SK-N-SH (cell line): ENCODE measurements around the gene SCART1. TPM values are rescaled to one million over a fixed set of nuclear protein-coding genes. Genes with fewer than 3 reads are reported as not detected.

ENCODE experiments used
- CTCF ChIA-PET: fragments of 300-600, 350-600 bp; formaldehyde crosslinking; extraction: SDS; loops from one replicate; lab custom pipeline; 2021; lab: Yijun Ruan, JAX
- POLR2A ChIA-PET: fragments of 350-600 bp; sonication (Branson Sonifier 250); formaldehyde crosslinking; extraction: SDS; loops from one replicate; lab custom pipeline; 2020; ENCODE audit warnings: antibody characterized with exemption, inconsistent platforms; lab: Yijun Ruan, JAX
- DNase-seq: peaks from one replicate; pipeline ENCODE4 v3.0.0; 2012
- H2AFZ ChIP-seq: fragments of 200-600 bp; sonication (generic); 2 replicates; pipeline ENCODE4 v1.8.1; 2016; ENCODE audit warnings: antibody characterized with exemption, mild to moderate bottlenecking, low read depth
- H3F3A ChIP-seq: fragments of 200-600 bp; sonication (generic); replicated peaks from 2 replicates; pipeline ENCODE3; 2016; ENCODE audit warnings: antibody characterized with exemption, mild to moderate bottlenecking; ENCODE audit not compliant: insufficient read depth
- H3K27ac ChIP-seq, 2 experiments: fragments of 200-500 bp in 1 of 2; fragments of 200-600 bp in 1 of 2; sonication (Bioruptor generic) in 1 of 2; sonication (generic), shearing (Covaris generic) in 1 of 2; 2 replicates each; pipeline versions ENCODE4 v1.5.1 to v1.6.1; 2014 to 2016; ENCODE audit warnings: low read depth in 2 of 2, inconsistent platforms in 1 of 2, low read length in 1 of 2, mild to moderate bottlenecking in 1 of 2, mixed read lengths in 1 of 2
- H3K27me3 ChIP-seq: fragments of 200-600 bp; sonication (generic), shearing (Covaris generic); 2 replicates; pipeline ENCODE4 v1.6.1; 2016; ENCODE audit warnings: mixed run types; ENCODE audit not compliant: insufficient read depth
- H3K36me3 ChIP-seq, 2 experiments: fragments of 200-500 bp in 1 of 2; fragments of 200-600 bp in 1 of 2; sonication (Bioruptor generic) in 1 of 2; sonication (generic) in 1 of 2; replicated peaks in 1 of 2; 2 replicates each; pipeline versions ENCODE3 to v1.5.1; 2014 to 2016; ENCODE audit warnings: low read length in 1 of 2, mild to moderate bottlenecking in 1 of 2; ENCODE audit not compliant: insufficient read depth in 2 of 2, control insufficient read depth in 1 of 2
- H3K4me1 ChIP-seq, 2 experiments: fragments of 200-500 bp in 1 of 2; fragments of 200-600 bp in 1 of 2; sonication (Bioruptor generic) in 1 of 2; sonication (generic), shearing (Covaris generic) in 1 of 2; 2 replicates each; pipeline versions ENCODE4 v1.5.1 to v1.6.1; 2014 to 2016; ENCODE audit warnings: low read depth in 1 of 2, low read length in 1 of 2, mixed run types in 1 of 2; ENCODE audit not compliant: insufficient read depth in 2 of 2, control insufficient read depth in 1 of 2
- H3K4me2 ChIP-seq: fragments of 200-600 bp; sonication (generic), shearing (Covaris generic); 2 replicates; pipeline ENCODE4 v1.6.1; 2017; ENCODE audit warnings: mixed run types
- H3K4me3 ChIP-seq, 2 experiments: fragments of 200-500 bp in 1 of 2; fragments of 200-600 bp in 1 of 2; sonication (Bioruptor generic) in 1 of 2; sonication (generic), shearing (Covaris generic) in 1 of 2; 2 replicates each; pipeline versions ENCODE4 v1.5.1 to v1.8.1; 2014 to 2016; ENCODE audit warnings: low read depth in 2 of 2, inconsistent platforms in 1 of 2, low read length in 1 of 2, mild to moderate bottlenecking in 1 of 2, mixed read lengths in 1 of 2, moderate library complexity in 1 of 2
- H3K79me2 ChIP-seq: fragments of 200-600 bp; sonication (generic); 2 replicates; pipeline ENCODE4 v1.8.1; 2017; ENCODE audit warnings: mild to moderate bottlenecking; ENCODE audit not compliant: insufficient read depth
- H3K9ac ChIP-seq: fragments of 200-600 bp; sonication (generic); 2 replicates; pipeline ENCODE4 v1.6.1; 2017; ENCODE audit warnings: mixed run types
- H3K9me2 ChIP-seq: fragments of 200-600 bp; sonication (generic); 2 replicates; pipeline ENCODE4 v1.6.1; 2017; ENCODE audit warnings: mixed run types
- H3K9me3 ChIP-seq: fragments of 200-600 bp; sonication (generic); 2 replicates; pipeline ENCODE4 v1.6.1; 2017; ENCODE audit warnings: mixed run types, mild to moderate bottlenecking, moderate library complexity
- H4K20me1 ChIP-seq: fragments of 200-600 bp; sonication (generic); 2 replicates; pipeline ENCODE4 v1.6.1; 2017; ENCODE audit warnings: mild to moderate bottlenecking, mixed run types; ENCODE audit not compliant: insufficient read depth
- FOSL2 ChIP-seq: IDR thresholded peaks from 2 replicates; pipeline ENCODE4 v1.4.0; 2012; ENCODE audit warnings: low read depth, mild to moderate bottlenecking, moderate library complexity, borderline replicate concordance
- FOXJ3 ChIP-seq: sonication (generic); formaldehyde crosslinking; IDR thresholded peaks from 2 replicates; pipeline ENCODE4 v1.5.1; 2020; ENCODE audit warnings: mild to moderate bottlenecking, missing genetic modification reagents
- GABPA ChIP-seq: IDR thresholded peaks from 2 replicates; pipeline ENCODE4 v1.4.0; 2012; ENCODE audit warnings: low read depth, mild to moderate bottlenecking
- JUND ChIP-seq: IDR thresholded peaks from 2 replicates; pipeline ENCODE4 v1.4.0; 2012
- MXI1 ChIP-seq: IDR thresholded peaks from 2 replicates; pipeline ENCODE4 v1.6.1; 2012; ENCODE audit warnings: mild to moderate bottlenecking, low read depth, low read length, improper control_type of control experiment
- POLR2AphosphoS5 ChIP-seq: IDR thresholded peaks from 2 replicates; pipeline ENCODE4 v1.6.1; 2012; ENCODE audit warnings: low read depth, low read length
- RCOR1 ChIP-seq: fragments of 150-350 bp; IDR thresholded peaks from 2 replicates; pipeline ENCODE4 v1.6.1; 2017; ENCODE audit warnings: antibody characterized with exemption, low read length
- RFX5 ChIP-seq: IDR thresholded peaks from 2 replicates; pipeline ENCODE4 v1.6.1; 2012; ENCODE audit warnings: mild to moderate bottlenecking, improper control_type of control experiment, low read length
- SIN3A ChIP-seq: IDR thresholded peaks from 2 replicates; pipeline ENCODE4 v1.6.1; 2012; ENCODE audit warnings: low read depth, mild to moderate bottlenecking, low read length, moderate library complexity, borderline replicate concordance
- TAF1 ChIP-seq: IDR thresholded peaks from 2 replicates; pipeline ENCODE4 v1.6.1; 2012; ENCODE audit warnings: low read depth, mild to moderate bottlenecking, low read length, moderate library complexity, borderline replicate concordance
- YY1 ChIP-seq: IDR thresholded peaks from 2 replicates; pipeline ENCODE4 v1.4.0; 2012; ENCODE audit warnings: low read depth, mild to moderate bottlenecking
- WGBS: methylation state at CpG from one replicate; pipeline ENCODE4 v1.1.6; 2017; ENCODE audit warnings: low lambda C conversion rate; 5-methylcytosine and 5-hydroxymethylcytosine counted together
- polyA plus RNA-seq, 3 experiments: library from polyadenylated mRNA; depleted of rRNA; stranded (reverse); fragments of >200 nt; gene quantifications; 2 replicates each; pipeline ENCODE4 v1.2.3, GENCODE V29; 2012
- TF ChIP-seq, protein P1 (sequence below): fragments of 150-350 bp; IDR thresholded peaks from 2 replicates; pipeline ENCODE4 v1.6.1; 2016; ENCODE audit warnings: mild to moderate bottlenecking, low read depth, low read length
- TF ChIP-seq, protein P2 (sequence below): fragments of 150-350 bp; IDR thresholded peaks from 2 replicates; pipeline ENCODE4 v1.6.1; 2017; ENCODE audit warnings: antibody characterized with exemption, low read length, low read depth, borderline replicate concordance
- TF ChIP-seq, protein P3 (sequence below): IDR thresholded peaks from 2 replicates; pipeline ENCODE4 v1.6.1; 2012; ENCODE audit warnings: mild to moderate bottlenecking, low read depth, low read length, moderate library complexity
- TF ChIP-seq, protein P4 (sequence below): IDR thresholded peaks from 2 replicates; pipeline ENCODE4 v1.4.0; 2012; ENCODE audit warnings: low read depth, borderline replicate concordance
- TF ChIP-seq, protein P5 (sequence below): IDR thresholded peaks from 2 replicates; pipeline ENCODE4 v1.4.0; 2012; ENCODE audit warnings: low read depth

Gene SCART1
- polyA plus RNA-seq, 1 of the 3 experiments (the other 2 are of a cell fraction), result 2.1 TPM

DNA sequence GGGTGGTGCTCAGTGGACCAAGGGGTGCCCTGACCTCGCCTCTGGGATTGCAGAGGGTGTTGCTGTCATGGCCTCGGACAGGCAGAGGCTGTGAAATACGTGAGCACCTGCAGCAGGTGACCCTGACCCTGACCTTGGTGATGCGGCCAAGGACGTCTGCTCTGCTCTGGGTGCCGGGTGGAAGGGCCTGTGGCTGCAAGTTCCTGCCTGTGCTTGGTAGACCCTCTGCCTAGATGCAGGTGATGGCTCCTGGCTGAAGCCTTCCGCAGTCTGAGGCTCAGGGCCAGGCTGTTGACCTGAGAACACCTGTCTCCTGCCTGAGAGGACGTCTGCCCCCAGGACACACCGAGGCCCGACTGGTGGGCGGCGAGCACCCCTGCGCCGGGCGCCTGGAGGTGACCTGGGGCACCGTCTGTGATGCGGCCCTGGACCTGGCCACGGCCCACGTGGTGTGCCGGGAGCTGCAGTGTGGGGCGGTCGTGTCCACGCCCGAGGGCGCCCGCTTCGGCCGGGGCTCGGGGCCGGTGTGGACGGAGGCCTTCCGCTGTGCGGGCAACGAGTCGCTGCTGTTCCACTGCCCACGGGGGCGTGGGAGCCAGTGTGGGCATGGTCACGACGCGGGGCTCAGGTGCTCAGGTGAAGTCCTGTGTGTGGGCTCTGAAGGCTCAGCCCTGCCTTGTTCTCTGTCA lies 4.4 kb downstream of the SCART1 start (continued):
- TF ChIP-seq SIN3A (no peak), RCOR1 (no peak), MXI1 (no peak)

DNA sequence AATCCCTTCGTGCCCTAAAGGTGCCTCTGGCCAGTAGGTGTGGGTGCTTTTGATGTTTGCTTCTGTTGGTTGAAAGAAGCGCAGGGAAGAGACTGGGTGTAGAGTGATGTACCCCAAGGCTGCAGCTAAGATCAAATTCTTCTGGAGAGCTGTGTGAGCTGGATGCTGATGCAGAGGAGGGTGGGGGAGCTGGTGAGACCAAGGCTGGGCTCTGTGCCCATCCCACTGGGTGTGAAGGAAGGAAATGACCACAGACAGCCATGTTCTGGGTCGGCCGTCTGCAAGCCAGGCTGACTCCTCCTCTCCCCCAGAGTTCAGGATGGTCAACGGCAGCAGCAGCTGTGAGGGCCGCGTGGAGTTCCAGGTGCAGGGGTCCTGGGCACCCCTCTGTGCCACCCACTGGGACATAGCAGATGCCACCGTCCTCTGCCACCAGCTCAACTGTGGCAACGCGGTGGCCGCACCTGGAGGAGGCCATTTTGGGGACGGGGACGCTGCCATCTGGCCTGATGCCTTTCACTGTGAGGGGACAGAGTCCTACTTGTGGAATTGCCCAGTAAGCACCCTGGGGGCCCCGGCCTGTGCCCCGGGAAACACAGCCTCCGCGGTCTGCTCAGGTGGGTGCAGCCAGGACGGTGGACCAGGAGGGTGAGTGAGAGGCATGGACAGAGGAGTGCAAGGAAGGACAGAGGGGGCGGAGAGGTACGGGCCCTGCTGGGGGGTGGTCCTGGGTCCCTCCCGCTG lies 5.1 kb downstream of the SCART1 start:
- DNase-seq, result no peak
- WGBS, result 39% methylated on average over 9 of the region's 21 CpGs
- POLR2A ChIA-PET, result no interaction called here
- H3K4me1 ChIP-seq, result no peaks in the 10 kb centered on the region
- no peaks in the 10 kb centered on the region for H3K27me3 ChIP-seq
- TF ChIP-seq, protein P1, sequence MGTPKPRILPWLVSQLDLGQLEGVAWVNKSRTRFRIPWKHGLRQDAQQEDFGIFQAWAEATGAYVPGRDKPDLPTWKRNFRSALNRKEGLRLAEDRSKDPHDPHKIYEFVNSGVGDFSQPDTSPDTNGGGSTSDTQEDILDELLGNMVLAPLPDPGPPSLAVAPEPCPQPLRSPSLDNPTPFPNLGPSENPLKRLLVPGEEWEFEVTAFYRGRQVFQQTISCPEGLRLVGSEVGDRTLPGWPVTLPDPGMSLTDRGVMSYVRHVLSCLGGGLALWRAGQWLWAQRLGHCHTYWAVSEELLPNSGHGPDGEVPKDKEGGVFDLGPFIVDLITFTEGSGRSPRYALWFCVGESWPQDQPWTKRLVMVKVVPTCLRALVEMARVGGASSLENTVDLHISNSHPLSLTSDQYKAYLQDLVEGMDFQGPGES, result no peak
- TF ChIP-seq, protein P2, sequence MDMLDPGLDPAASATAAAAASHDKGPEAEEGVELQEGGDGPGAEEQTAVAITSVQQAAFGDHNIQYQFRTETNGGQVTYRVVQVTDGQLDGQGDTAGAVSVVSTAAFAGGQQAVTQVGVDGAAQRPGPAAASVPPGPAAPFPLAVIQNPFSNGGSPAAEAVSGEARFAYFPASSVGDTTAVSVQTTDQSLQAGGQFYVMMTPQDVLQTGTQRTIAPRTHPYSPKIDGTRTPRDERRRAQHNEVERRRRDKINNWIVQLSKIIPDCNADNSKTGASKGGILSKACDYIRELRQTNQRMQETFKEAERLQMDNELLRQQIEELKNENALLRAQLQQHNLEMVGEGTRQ, result no peak
- TF ChIP-seq RFX5 (no peak), FOSL2 (no peak), FOXJ3 (CRISPR knock-in tag) (no peak), GABPA (no peak), POLR2AphosphoS5 (no peak), YY1 (no peak), JUND (no peak), SIN3A (no peak)
- H3K36me3 ChIP-seq, result no peaks in the 10 kb centered on the region
- H3K79me2 ChIP-seq, result no peaks in the 10 kb centered on the region
- no peak overlapping the region for H3K9ac ChIP-seq
- no peaks in the 10 kb centered on the region for H3K9me2 ChIP-seq
- no peaks in the 10 kb centered on the region for H4K20me1 ChIP-seq
- no peaks in the 10 kb centered on the region for H3F3A ChIP-seq
- no peak overlapping the region for H3K4me3 ChIP-seq
- no peak overlapping the region for H2AFZ ChIP-seq
- H3K4me2 ChIP-seq, result no peak overlapping the region
- CTCF ChIA-PET, result no interaction called here
- H3K9me3 ChIP-seq, result no peaks in the 10 kb centered on the region
- H3K27ac ChIP-seq, result no peak overlapping the region

DNA sequence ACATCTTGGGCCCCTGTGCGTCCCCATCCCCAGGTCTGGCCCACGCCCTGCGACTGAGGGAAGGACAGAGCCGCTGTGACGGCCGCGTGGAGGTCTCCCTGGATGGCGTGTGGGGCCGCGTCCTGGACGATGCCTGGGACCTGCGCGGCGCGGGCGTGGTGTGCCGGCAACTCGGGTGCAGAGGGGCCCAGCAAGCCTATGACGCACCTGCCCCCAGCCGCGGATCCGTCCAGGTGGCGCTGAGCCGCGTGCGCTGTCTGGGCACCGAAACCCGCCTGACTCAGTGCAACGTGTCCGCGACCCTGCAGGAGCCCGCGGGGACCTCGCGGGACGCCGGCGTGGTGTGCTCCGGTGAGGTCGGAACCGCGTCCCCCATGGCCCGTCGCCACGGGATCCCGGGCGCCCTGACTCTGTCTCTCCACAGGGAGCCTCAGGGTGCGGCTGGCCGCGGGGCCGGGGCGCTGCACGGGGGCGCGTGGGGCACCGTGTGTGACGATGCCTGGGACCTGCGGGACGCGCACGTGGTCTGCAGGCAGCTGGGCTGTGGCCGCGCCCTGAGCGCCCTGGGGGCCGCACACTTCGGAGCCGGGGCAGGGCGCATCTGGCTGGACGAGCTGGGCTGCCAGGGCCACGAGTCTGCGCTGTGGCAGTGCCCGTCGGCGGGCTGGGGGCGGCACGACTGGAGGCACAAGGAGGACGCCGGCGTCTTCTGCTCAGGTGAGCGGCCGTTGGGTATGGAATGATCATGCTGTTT lies 5.9 kb downstream of the SCART1 start:
- no peaks in the 10 kb centered on the region for H3K4me1 ChIP-seq
- H3F3A ChIP-seq, result no peaks in the 10 kb centered on the region
- H3K79me2 ChIP-seq, result no peaks in the 10 kb centered on the region
- H3K9me3 ChIP-seq, result no peaks in the 10 kb centered on the region
- ChIA-PET CTCF (no interaction called here), POLR2A (no interaction called here)
- WGBS, result 72% methylated on average over 22 of the region's 81 CpGs
- no peaks in the 10 kb centered on the region for H3K27me3 ChIP-seq
- H3K36me3 ChIP-seq, result no peaks in the 10 kb centered on the region
- no peak overlapping the region for H3K27ac ChIP-seq
- H3K9ac ChIP-seq, result no peak overlapping the region
- H3K4me2 ChIP-seq, result no peak overlapping the region
- no peak overlapping the region for H3K4me3 ChIP-seq
- H2AFZ ChIP-seq, result no peak overlapping the region
- H3K9me2 ChIP-seq, result no peaks in the 10 kb centered on the region
- no peak for DNase-seq
- no peaks in the 10 kb centered on the region for H4K20me1 ChIP-seq
- TF ChIP-seq, protein P3, sequence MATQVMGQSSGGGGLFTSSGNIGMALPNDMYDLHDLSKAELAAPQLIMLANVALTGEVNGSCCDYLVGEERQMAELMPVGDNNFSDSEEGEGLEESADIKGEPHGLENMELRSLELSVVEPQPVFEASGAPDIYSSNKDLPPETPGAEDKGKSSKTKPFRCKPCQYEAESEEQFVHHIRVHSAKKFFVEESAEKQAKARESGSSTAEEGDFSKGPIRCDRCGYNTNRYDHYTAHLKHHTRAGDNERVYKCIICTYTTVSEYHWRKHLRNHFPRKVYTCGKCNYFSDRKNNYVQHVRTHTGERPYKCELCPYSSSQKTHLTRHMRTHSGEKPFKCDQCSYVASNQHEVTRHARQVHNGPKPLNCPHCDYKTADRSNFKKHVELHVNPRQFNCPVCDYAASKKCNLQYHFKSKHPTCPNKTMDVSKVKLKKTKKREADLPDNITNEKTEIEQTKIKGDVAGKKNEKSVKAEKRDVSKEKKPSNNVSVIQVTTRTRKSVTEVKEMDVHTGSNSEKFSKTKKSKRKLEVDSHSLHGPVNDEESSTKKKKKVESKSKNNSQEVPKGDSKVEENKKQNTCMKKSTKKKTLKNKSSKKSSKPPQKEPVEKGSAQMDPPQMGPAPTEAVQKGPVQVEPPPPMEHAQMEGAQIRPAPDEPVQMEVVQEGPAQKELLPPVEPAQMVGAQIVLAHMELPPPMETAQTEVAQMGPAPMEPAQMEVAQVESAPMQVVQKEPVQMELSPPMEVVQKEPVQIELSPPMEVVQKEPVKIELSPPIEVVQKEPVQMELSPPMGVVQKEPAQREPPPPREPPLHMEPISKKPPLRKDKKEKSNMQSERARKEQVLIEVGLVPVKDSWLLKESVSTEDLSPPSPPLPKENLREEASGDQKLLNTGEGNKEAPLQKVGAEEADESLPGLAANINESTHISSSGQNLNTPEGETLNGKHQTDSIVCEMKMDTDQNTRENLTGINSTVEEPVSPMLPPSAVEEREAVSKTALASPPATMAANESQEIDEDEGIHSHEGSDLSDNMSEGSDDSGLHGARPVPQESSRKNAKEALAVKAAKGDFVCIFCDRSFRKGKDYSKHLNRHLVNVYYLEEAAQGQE, result no peak
- TF ChIP-seq, protein P4, sequence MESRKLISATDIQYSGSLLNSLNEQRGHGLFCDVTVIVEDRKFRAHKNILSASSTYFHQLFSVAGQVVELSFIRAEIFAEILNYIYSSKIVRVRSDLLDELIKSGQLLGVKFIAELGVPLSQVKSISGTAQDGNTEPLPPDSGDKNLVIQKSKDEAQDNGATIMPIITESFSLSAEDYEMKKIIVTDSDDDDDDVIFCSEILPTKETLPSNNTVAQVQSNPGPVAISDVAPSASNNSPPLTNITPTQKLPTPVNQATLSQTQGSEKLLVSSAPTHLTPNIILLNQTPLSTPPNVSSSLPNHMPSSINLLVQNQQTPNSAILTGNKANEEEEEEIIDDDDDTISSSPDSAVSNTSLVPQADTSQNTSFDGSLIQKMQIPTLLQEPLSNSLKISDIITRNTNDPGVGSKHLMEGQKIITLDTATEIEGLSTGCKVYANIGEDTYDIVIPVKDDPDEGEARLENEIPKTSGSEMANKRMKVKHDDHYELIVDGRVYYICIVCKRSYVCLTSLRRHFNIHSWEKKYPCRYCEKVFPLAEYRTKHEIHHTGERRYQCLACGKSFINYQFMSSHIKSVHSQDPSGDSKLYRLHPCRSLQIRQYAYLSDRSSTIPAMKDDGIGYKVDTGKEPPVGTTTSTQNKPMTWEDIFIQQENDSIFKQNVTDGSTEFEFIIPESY, result no peak
- no peak for TF ChIP-seq FOSL2
- TF ChIP-seq TAF1, result no peak
- TF ChIP-seq, protein P5, sequence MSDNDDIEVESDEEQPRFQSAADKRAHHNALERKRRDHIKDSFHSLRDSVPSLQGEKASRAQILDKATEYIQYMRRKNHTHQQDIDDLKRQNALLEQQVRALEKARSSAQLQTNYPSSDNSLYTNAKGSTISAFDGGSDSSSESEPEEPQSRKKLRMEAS, result no peak
